ENCODE data around the gene VWA5A. TPM values are rescaled to one million over a fixed set of nuclear protein-coding genes. Genes with fewer than 3 reads are reported as not detected.

VWA5A gene
- total RNA-seq (2014; rRNA removed; shearing (Covaris generic)) = 0.18 and 0.81 TPM in 2 replicates

- peak; percentile 73 for DNase-seq (ENCODE audit: low spot score)
Observed at GRCh38 chr11:124114942-124115781, at the start of gene VWA5A. TSS of gene VWA5A (plus strand) at chr11:124115450. CDS start at chr11:124117512, 2,062 bp downstream.

- DNase-seq (ENCODE audit: low spot score) = no peak
Observed at GRCh38 chr11:124068601-124069110, 46.6 kb upstream of the VWA5A start.

GRCh38 chr11:124069429-124070401 is 45.5 kb upstream of the VWA5A start:
- DNase-seq (ENCODE audit: low spot score) = peak; percentile 56

- DNase-seq (ENCODE audit: low spot score) = peak; percentile 89
Observed at GRCh38 chr11:124070915-124071622, 44.2 kb upstream of the VWA5A start.

- no peak for DNase-seq (ENCODE audit: low spot score)
Observed at GRCh38 chr11:124071623-124071948, 43.7 kb upstream of the VWA5A start.

- no peak for DNase-seq (ENCODE audit: low spot score)
Observed at GRCh38 chr11:124072147-124072546, 43.1 kb upstream of the VWA5A start.

- DNase-seq (ENCODE audit: low spot score) = no peak
Observed at GRCh38 chr11:124074554-124074953, 40.7 kb upstream of the VWA5A start.

GRCh38 chr11:124075492-124075840 is 39.8 kb upstream of the VWA5A start:
- no peak for DNase-seq (ENCODE audit: low spot score)

GRCh38 chr11:124075841-124076651 is 39.2 kb upstream of the VWA5A start:
- DNase-seq (ENCODE audit: low spot score) = no peak

- no peak for DNase-seq (ENCODE audit: low spot score)
Observed at GRCh38 chr11:124077266-124077665, 38.0 kb upstream of the VWA5A start.

- no peak for DNase-seq (ENCODE audit: low spot score)
Observed at GRCh38 chr11:124078591-124078990, 36.7 kb upstream of the VWA5A start.

- no peak for DNase-seq (ENCODE audit: low spot score)
Observed at GRCh38 chr11:124079631-124080326, 35.5 kb upstream of the VWA5A start.

GRCh38 chr11:124080327-124081001 is 34.8 kb upstream of the VWA5A start:
- DNase-seq (ENCODE audit: low spot score) = no peak

- DNase-seq (ENCODE audit: low spot score) = no peak
Observed at GRCh38 chr11:124081483-124081882, 33.8 kb upstream of the VWA5A start.

- no peak for DNase-seq (ENCODE audit: low spot score)
Observed at GRCh38 chr11:124082371-124082770, 32.9 kb upstream of the VWA5A start.

GRCh38 chr11:124085583-124085982 is 29.7 kb upstream of the VWA5A start:
- no peak for DNase-seq (ENCODE audit: low spot score)

- DNase-seq (ENCODE audit: low spot score) = no peak
Observed at GRCh38 chr11:124085997-124086846, 29.0 kb upstream of the VWA5A start.

- no peak for DNase-seq (ENCODE audit: low spot score)
Observed at GRCh38 chr11:124090996-124091395, 24.3 kb upstream of the VWA5A start.

GRCh38 chr11:124093330-124093729 is 21.9 kb upstream of the VWA5A start:
- DNase-seq (ENCODE audit: low spot score) = no peak

Data from HT-29 (cell line).